Breast epithelium (tissue), 3 donors: ENCODE measurements around the gene EHF.

Experiments
- CTCF ChIP-seq, 3 donors: fragments of 450-650 bp; IDR thresholded peaks; one replicate each; pipeline ENCODE4 v1.5.1; 2016 to 2017; ENCODE audit warnings: antibody characterized with exemption in 3 of 3, mild to moderate bottlenecking in 3 of 3, moderate library complexity in 3 of 3
- POLR2A ChIP-seq: fragments of 450-650 bp; IDR thresholded peaks from one replicate; pipeline ENCODE4 v1.6.1; 2016; ENCODE audit warnings: antibody characterized with exemption, mild to moderate bottlenecking, moderate library complexity
- POLR2AphosphoS5 ChIP-seq, 3 donors: sonication (generic); formaldehyde crosslinking; IDR thresholded peaks; one replicate each; pipeline ENCODE4 v1.6.1; 2017; ENCODE audit warnings: antibody characterized with exemption in 3 of 3

- TF ChIP-seq CTCF (IDR thresholded peaks at IDR 0.05) (no peak), POLR2A (no peak), POLR2AphosphoS5 (IDR thresholded peaks at IDR 0.05) (no peak)
Observed at GRCh38 chr11:34573537-34573936, 47.4 kb upstream of the EHF start.
